SU-DHL-6 (cell line): ENCODE measurements around the gene AP3S1.

Source experiments
- CTCF ChIP-seq: fragments of 200-600 bp; sonication (generic); IDR thresholded peaks from one replicate; pipeline ENCODE4 v1.5.1; 2017; ENCODE audit warnings: antibody characterized with exemption, mild to moderate bottlenecking, low read length, moderate library complexity; ENCODE audit not compliant: insufficient read depth, poor library complexity, severe bottlenecking
- EZH2phosphoT487 ChIP-seq: fragments of 200-600 bp; sonication (generic), shearing (Covaris generic); conservative IDR thresholded peaks from 2 replicates; pipeline ENCODE4 v1.6.1; 2018; ENCODE audit warnings: mild to moderate bottlenecking, antibody characterized with exemption, low read length, moderate library complexity, mixed read lengths

- no peak for TF ChIP-seq CTCF
- TF ChIP-seq EZH2phosphoT487: no peak
Measured at GRCh38 chr5:115825948-115826347, 15.8 kb upstream of the AP3S1 start.
